ENCODE data around the gene ADRA2C. TPM values are rescaled to one million over a fixed set of nuclear protein-coding genes. Genes with fewer than 3 reads are reported as not detected.

The ADRA2C gene
- total RNA-seq, 3 donors from 2014 or later, result 1.6 to 6.9 (median 3.5) TPM

- intact Hi-C loops (cut with DNase I; ENCODE audit: low total_unique reads), result no loop called here
Observed at GRCh38 chr4:3729188-3729881, 36.9 kb upstream of the ADRA2C start.

GRCh38 chr4:3729882-3730226, 36.3 kb upstream of the ADRA2C start:
- Histone ChIP-seq H3K36me3 (no peaks in the 10 kb centered on the region), H3K27me3 (peaks cover 0 to 73% of the 10 kb centered on the region in 2 donors), H3K4me1 (no peaks in the 10 kb centered on the region), H3K4me3 (no peak overlapping the region), H3K27ac (no peak overlapping the region), H3K9me3 (no peaks in the 10 kb centered on the region)
- TF ChIP-seq POLR2AphosphoS5 (IDR thresholded peaks at IDR 0.05) (no peak), CTCF (IDR thresholded peaks at IDR 0.05) (no peak)
- intact Hi-C loops (cut with DNase I; ENCODE audit: low total_unique reads), result no loop called here
- no peak for DNase-seq (ENCODE audit: low spot score in 2 of 2)

More at GRCh38 chr4:3729188-3729881, 36.9 kb upstream of the ADRA2C start:
- H3K27me3 ChIP-seq, result peaks cover 0 to 78% of the 10 kb centered on the region in 2 donors
- H3K4me1 ChIP-seq, result no peaks in the 10 kb centered on the region
- TF ChIP-seq POLR2AphosphoS5 (IDR thresholded peaks at IDR 0.05), result no peak
- no peak for TF ChIP-seq CTCF (IDR thresholded peaks at IDR 0.05)
- TF ChIP-seq POLR2A (IDR thresholded peaks at IDR 0.05), result no peak
- H3K36me3 ChIP-seq, result no peaks in the 10 kb centered on the region
- no peak overlapping the region for H3K27ac ChIP-seq
- H3K9me3 ChIP-seq, result no peaks in the 10 kb centered on the region
- DNase-seq (ENCODE audit: low spot score in 2 of 2), result no peak
- no peak overlapping the region for H3K4me3 ChIP-seq

- no peak for DNase-seq (ENCODE audit: low spot score in 2 of 2)
- Histone ChIP-seq H3K27me3 (peaks cover 0 to 68% of the 10 kb centered on the region in 2 donors), H3K36me3 (no peaks in the 10 kb centered on the region), H3K4me1 (no peaks in the 10 kb centered on the region), H3K9me3 (peaks cover 0 to under 1% of the 10 kb centered on the region in 2 donors), H3K4me3 (no peak overlapping the region), H3K27ac (no peak overlapping the region)
- intact Hi-C loops (cut with DNase I; ENCODE audit: low total_unique reads), result no loop called here
- TF ChIP-seq POLR2A (IDR thresholded peaks at IDR 0.05) (no peak), CTCF (IDR thresholded peaks at IDR 0.05) (no peak), POLR2AphosphoS5 (IDR thresholded peaks at IDR 0.05) (no peak)
Observed at GRCh38 chr4:3730422-3731190, 35.6 kb upstream of the ADRA2C start.

GRCh38 chr4:3732076-3733028, 33.8 kb upstream of the ADRA2C start:
- H3K36me3 ChIP-seq, result no peaks in the 10 kb centered on the region

More at GRCh38 chr4:3732076-3733028, 33.8 kb upstream of the ADRA2C start:
- Histone ChIP-seq H3K9me3 (peaks cover 0 to 9% of the 10 kb centered on the region in 2 donors), H3K4me3 (no peak overlapping the region), H3K27ac (no peak overlapping the region), H3K4me1 (no peaks in the 10 kb centered on the region), H3K27me3 (peaks cover 0 to 61% of the 10 kb centered on the region in 2 donors)
- intact Hi-C loops (cut with DNase I; ENCODE audit: low total_unique reads), result no loop called here
- DNase-seq (ENCODE audit: low spot score in 2 of 2), result no peak
- TF ChIP-seq CTCF (IDR thresholded peaks at IDR 0.05) (no peak), POLR2AphosphoS5 (IDR thresholded peaks at IDR 0.05) (no peak), POLR2A (IDR thresholded peaks at IDR 0.05) (no peak)
